ENCODE data around the gene CARD10. TPM values are rescaled to one million over a fixed set of nuclear protein-coding genes. Genes with fewer than 3 reads are reported as not detected.
A peak's percentile ranks its signal among the peaks of the same experiment; 100 is the strongest.

CARD10 gene
- total RNA-seq, 3 donors from 2014 or later (not counting 1 experiment from before 2014, with no cell fraction given) = 0.09 to 0.16 (median 0.10) TPM

- H3K4me1 ChIP-seq (ENCODE audit: control insufficient read depth, insufficient read depth, low read length) = peaks cover 35% of the 10 kb centered on the region
- no peaks in the 10 kb centered on the region for H3K9me3 ChIP-seq (ENCODE audit: control insufficient read depth, insufficient read depth, low read length)
- peaks cover 9% of the 10 kb centered on the region for H3K27me3 ChIP-seq (ENCODE audit: control insufficient read depth, insufficient read depth, low read length)
- 20% methylated on average over 20 of the region's 20 CpGs for WGBS (ENCODE audit: insufficient coverage)
- peaks cover 7 to 19% of the 10 kb centered on the region in 2 donors for H3K4me1 Mint-ChIP-seq
- peak; percentile 98 to 100 (median 100) for ATAC-seq
- intact Hi-C loops (cut with micrococcal nuclease) = loop anchor here (1.0 to 2.0 kb wide), 3 partner anchors 29 to 324 kb away; no protein-coding TSS in a partner anchor
- peak; percentile 84 to 94 for DNase-seq
- no peak overlapping the region for H3K4me3 ChIP-seq (ENCODE audit: low read length)
- H3K27ac ChIP-seq (ENCODE audit: low read length) = no peak overlapping the region
- H3K36me3 ChIP-seq (ENCODE audit: control insufficient read depth, insufficient read depth, low read length) = no peaks in the 10 kb centered on the region
- H3K9me3 Mint-ChIP-seq = no peaks in the 10 kb centered on the region
- no peak overlapping the region for H3K4me3 Mint-ChIP-seq
- H3K27ac Mint-ChIP-seq = no peak overlapping the region
- no peaks in the 10 kb centered on the region for H3K36me3 Mint-ChIP-seq
- TF ChIP-seq, protein P1, sequence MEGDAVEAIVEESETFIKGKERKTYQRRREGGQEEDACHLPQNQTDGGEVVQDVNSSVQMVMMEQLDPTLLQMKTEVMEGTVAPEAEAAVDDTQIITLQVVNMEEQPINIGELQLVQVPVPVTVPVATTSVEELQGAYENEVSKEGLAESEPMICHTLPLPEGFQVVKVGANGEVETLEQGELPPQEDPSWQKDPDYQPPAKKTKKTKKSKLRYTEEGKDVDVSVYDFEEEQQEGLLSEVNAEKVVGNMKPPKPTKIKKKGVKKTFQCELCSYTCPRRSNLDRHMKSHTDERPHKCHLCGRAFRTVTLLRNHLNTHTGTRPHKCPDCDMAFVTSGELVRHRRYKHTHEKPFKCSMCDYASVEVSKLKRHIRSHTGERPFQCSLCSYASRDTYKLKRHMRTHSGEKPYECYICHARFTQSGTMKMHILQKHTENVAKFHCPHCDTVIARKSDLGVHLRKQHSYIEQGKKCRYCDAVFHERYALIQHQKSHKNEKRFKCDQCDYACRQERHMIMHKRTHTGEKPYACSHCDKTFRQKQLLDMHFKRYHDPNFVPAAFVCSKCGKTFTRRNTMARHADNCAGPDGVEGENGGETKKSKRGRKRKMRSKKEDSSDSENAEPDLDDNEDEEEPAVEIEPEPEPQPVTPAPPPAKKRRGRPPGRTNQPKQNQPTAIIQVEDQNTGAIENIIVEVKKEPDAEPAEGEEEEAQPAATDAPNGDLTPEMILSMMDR (IDR thresholded peaks at IDR 0.05) = peak; percentile 89
- peaks cover 7 to 22% of the 10 kb centered on the region in 2 donors for H3K27me3 Mint-ChIP-seq (ENCODE audit: low read depth in 2 of 2)
These were observed 19.6 kb upstream of the CARD10 start for GRCh38 chr22:37538590-37539357.

DNA sequence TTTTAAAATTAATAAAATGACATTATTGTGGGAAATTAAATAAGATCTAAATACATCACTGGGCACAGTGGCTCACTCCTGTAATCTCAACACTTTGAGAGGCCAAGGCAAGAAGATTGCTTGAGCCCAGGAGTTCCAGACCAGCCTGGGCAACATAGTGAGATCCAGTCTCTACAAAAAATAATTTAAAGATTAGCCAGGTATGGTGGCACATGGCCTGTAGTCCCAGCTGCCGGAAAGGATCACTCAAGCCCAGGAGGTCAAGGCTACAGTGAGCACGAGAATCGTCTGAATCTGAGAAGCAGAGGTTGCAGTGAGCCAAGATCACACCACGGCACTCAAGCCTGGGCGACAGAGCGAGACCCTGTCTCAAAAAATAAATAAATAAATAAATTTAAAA is 15.9 kb upstream of the CARD10 start:
- Mint-ChIP-seq H3K27ac (no peak overlapping the region), H3K27me3 (ENCODE audit: low read depth in 2 of 2) (peaks cover 18 to 23% of the 10 kb centered on the region in 2 donors), H3K36me3 (no peaks in the 10 kb centered on the region), H3K9me3 (no peaks in the 10 kb centered on the region), H3K4me1 (peaks cover 7 to 12% of the 10 kb centered on the region in 2 donors), H3K4me3 (no peak overlapping the region)
- intact Hi-C loops (cut with micrococcal nuclease) = no loop called here
- DNase-seq (no peak), ATAC-seq (no peak)
- TF ChIP-seq, protein P1 (IDR thresholded peaks at IDR 0.05) = no peak
- H3K27me3 ChIP-seq (ENCODE audit: control insufficient read depth, insufficient read depth, low read length) = peaks cover 5% of the 10 kb centered on the region
- H3K4me3 ChIP-seq (ENCODE audit: low read length) = no peak overlapping the region
- peaks cover 22% of the 10 kb centered on the region for H3K4me1 ChIP-seq (ENCODE audit: control insufficient read depth, insufficient read depth, low read length)
- no peak overlapping the region for H3K27ac ChIP-seq (ENCODE audit: low read length)
- WGBS (ENCODE audit: insufficient coverage) = 93% methylated on average over 3 of the region's 6 CpGs
- no peaks in the 10 kb centered on the region for H3K9me3 ChIP-seq (ENCODE audit: control insufficient read depth, insufficient read depth, low read length)
- no peaks in the 10 kb centered on the region for H3K36me3 ChIP-seq (ENCODE audit: control insufficient read depth, insufficient read depth, low read length)

DNA sequence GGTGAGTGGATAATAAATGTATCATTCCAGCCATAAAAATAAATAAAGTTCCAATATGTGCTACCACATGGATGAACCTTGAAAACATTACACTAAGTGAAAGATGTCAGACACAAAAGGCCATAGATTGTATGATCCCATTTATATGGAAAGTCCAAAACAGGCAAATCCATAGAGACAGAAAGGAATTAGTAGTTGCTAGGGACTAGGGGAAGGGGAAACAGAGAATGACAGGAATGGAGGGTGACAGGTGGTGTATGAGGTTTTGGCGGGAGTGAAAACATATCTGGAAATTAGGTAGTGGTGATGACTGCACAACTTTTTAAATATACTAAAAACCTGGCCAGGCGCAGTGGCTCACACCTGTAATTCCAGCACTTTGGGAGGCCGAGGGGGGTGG is 15.2 kb upstream of the CARD10 start:
- intact Hi-C loops (cut with micrococcal nuclease) = no loop called here
- Histone ChIP-seq H3K4me3 (ENCODE audit: low read length) (no peak overlapping the region), H3K36me3 (ENCODE audit: control insufficient read depth, insufficient read depth, low read length) (no peaks in the 10 kb centered on the region), H3K27me3 (ENCODE audit: control insufficient read depth, insufficient read depth, low read length) (no peaks in the 10 kb centered on the region), H3K9me3 (ENCODE audit: control insufficient read depth, insufficient read depth, low read length) (no peaks in the 10 kb centered on the region), H3K27ac (ENCODE audit: low read length) (no peak overlapping the region), H3K4me1 (ENCODE audit: control insufficient read depth, insufficient read depth, low read length) (peaks cover 15% of the 10 kb centered on the region)
- no peak for DNase-seq
- Mint-ChIP-seq H3K4me3 (no peak overlapping the region), H3K4me1 (peaks cover 7 to 10% of the 10 kb centered on the region in 2 donors), H3K27me3 (ENCODE audit: low read depth in 2 of 2) (peaks cover 18 to 23% of the 10 kb centered on the region in 2 donors), H3K27ac (no peak overlapping the region), H3K9me3 (no peaks in the 10 kb centered on the region), H3K36me3 (no peaks in the 10 kb centered on the region)
- 93% methylated on average over 2 of the region's 3 CpGs for WGBS (ENCODE audit: insufficient coverage)
- TF ChIP-seq, protein P1 (IDR thresholded peaks at IDR 0.05) = no peak
- no peak for ATAC-seq

Data from natural killer cell (primary cell).